Measurements from ENCODE around the gene MEX3B.

The MEX3B gene

GRCh38 chr15:82045892-82046665 lies at the start of gene MEX3B:
Gene MEX3B (minus strand): TSS chr15:82046018. CDS start chr15:82045705, 313 bp downstream.
- peak; percentile 82 for DNase-seq

DNA sequence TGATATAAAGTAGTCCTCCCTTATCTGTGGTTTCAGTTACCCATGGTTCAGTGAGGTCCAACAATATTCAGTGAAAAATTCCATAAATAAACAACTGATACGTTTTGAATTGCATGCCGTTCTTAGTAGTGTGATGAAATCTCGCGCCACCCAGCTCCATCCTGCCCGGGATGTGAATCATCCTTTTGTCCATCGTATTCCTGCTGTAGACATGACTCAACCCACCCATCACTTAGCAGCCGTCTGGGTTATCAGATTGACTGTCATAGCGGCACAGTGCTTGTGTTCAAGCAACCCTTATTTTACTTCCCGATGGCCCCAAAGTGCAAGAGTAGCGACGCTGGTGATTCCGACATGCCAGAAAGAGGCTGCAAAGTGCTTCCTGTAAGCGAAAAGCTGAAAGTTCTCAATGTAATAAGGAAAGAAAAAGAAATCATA lies 48.0 kb upstream of the MEX3B start:
- no peak for DNase-seq

DNA sequence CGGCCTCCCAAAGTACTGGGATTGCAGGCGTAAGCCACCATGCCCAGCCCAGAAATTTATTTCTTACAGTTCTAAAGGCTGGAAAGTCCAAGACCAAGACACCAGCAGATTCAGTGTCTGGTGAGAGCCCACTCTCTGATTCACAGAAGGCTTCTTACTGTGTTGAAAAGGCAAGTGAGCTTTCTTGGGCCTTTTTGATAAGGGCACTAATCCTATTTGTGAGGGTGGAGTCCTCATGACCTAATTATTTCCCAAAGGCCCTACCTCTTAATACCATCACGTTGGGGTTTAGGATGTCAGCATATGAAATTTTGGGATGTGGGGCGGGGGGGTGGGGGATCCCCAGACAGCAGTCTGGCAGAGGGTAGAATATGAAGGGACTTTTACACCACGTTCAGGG lies 47.5 kb upstream of the MEX3B start:
- DNase-seq, result no peak

- DNase-seq, result no peak
Measured at GRCh38 chr15:82091636-82092140, 45.9 kb upstream of the MEX3B start.

DNA sequence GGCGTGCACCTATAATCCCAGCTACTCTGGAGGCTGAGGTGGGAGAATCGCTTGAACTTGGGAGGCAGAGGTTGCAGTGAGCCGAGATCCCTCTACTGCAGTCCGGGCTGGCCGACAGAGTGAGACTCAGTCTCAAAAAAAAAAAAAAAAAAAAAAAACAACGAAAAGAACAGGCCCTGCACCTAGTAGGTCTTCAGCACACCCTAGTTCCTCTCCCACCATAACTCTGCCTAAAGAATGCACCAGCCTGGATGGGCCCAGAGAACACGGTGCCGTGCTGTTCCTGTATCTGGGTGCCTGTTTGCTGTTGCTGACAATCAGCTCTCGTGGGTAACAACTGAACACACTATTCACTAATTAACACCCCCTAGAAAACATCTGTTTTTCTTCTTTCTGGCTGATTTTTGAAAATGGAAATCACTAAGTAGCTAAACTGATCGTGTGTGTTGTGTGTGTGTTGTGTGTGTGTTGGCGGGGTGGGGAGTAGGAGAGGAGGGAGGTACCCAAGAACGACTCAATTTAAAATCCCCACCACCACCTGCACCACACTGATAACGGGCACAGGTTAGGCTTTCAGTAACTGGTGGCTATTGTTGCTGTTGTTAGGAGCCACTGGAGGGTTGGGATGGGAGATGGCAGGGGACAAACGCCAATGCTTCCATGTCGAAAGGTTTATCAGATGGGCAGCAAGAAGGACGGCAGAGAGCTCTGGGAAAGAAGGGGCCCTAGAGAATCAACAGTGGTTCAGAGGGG lies 40.6 kb upstream of the MEX3B start:
- DNase-seq, result no peak

DNA sequence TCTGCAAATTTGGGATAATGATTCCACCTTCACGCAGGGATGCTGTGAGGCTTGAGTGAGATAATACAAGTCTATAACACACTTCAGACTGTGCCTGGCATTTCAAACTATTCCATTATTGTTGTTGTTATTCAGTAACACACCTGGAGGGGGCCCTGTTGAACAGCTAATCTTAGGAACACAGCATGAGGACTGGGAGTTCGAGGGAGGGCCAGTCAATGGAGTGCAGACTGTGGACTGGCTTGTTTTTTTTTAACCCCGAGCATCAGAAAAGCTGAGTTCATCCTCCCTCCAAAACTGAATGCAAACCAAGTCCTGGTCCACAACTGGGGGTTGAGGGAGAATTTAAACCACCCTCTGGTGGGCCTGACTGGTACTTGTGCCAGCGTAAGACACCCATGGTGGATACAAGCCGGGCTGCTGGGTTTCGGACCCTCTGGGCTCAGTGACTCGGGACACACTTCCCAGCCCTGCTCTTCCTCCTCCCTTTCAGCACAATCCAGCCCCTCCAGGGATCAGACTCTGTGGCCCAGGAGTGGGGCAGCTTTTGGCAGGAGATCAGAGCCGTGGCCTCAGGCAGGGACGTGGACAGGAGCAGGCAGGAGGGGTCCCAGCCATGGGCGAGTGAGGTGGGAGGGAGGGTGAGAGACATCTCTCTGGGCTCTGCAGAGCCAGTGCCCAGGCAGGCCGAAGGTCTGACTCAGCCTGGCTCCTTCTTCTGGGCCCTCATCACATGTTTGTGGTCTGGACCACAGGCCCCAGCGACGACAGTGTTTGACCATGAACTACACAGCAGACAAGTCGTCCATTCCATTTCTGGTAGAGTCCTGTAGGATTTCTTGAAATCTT lies 36.3 kb upstream of the MEX3B start:
- no peak for DNase-seq

DNA sequence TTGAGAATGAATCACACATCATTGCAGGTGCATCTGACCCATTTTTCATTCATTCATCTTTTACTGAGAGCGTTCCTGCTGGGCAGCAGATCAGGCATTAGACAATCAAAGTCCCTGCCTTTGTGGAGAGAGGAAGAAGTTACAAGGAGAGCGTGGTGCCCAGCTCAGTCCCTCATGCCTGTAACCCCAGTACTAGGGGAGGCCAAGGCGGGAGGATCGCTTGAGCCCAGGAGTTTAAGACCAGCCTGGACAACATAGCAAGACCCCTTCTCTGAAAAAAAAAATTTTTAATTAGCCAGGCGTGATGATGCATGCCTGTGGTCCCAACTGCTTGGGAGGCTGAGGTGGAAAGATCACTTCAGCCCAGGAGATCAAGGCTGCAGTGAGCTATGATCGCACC lies 35.0 kb upstream of the MEX3B start:
- DNase-seq, result no peak

GRCh38 chr15:82079736-82080135 lies 33.9 kb upstream of the MEX3B start:
- DNase-seq, result no peak

GRCh38 chr15:82074610-82075009 lies 28.8 kb upstream of the MEX3B start:
- DNase-seq, result no peak

- no peak for DNase-seq
Measured at GRCh38 chr15:82072926-82073537, 27.2 kb upstream of the MEX3B start.

DNA sequence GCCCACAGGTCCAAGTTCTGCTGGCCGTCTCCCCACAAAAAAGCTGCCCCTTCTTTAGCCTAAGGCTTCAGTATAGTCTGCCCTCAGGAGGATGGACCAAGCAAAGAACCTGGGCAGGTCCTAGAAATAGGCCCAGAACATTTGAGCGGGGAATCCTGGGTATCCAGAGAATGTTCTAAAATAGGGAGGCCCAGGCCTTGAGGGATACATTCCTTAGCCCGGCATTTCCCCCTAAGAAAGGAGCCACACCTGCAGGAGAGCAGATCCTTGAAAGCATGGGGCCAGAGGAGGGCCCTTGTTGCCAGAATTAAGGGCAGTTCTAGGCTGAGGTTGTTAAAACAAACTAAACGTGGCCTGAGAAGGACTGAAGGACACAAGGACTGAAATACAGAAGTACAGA lies 20.6 kb upstream of the MEX3B start:
- DNase-seq, result no peak

DNA sequence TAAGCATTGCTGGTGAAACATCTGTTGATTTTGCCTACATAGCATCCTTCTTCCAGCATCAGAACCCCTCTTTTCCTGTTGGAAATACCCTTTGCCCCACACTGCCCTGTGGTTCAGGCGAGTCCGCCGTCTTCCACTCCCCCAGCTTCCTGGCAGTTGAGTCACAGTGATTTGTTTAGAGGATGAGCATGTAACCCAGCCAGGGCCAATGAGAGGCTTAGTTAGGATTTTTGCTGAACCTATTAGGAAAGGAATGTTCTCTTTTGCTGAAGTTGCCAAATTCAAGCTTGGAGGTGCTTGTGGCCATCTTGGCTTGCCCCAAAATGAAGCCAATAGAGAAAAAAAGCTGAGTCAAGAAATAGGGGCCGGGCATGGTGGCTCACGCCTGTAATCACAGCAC lies 19.0 kb upstream of the MEX3B start:
- DNase-seq, result no peak

GRCh38 chr15:82062479-82063454 lies 16.9 kb upstream of the MEX3B start:
- no peak for DNase-seq

DNA sequence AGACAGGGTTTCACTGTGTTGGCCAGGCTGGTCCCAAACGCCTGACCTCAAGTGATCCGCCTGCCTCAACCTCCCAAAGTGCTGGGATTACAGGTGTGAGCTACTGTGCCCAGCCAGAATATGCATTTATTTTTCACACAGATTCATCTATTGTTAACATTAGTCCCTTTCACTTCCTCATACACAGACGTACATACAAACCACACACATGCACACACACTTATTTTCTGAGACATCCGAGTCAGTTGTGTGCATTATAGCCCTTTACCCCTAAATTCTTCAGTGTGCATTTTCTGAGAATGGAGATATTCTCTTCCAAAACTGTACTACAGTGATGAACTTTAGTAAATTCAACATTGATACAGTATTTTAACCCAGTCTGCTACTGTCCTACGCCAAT lies 15.0 kb upstream of the MEX3B start:
- DNase-seq, result no peak

- DNase-seq, result no peak
Measured at GRCh38 chr15:82058517-82059204, 12.8 kb upstream of the MEX3B start.

- no peak for DNase-seq
Measured at GRCh38 chr15:82058026-82058425, 12.2 kb upstream of the MEX3B start.

- no peak for DNase-seq
Measured at GRCh38 chr15:82056958-82057823, 11.4 kb upstream of the MEX3B start.

- DNase-seq, result no peak
Measured at GRCh38 chr15:82052751-82053150, 6.9 kb upstream of the MEX3B start.

DNA sequence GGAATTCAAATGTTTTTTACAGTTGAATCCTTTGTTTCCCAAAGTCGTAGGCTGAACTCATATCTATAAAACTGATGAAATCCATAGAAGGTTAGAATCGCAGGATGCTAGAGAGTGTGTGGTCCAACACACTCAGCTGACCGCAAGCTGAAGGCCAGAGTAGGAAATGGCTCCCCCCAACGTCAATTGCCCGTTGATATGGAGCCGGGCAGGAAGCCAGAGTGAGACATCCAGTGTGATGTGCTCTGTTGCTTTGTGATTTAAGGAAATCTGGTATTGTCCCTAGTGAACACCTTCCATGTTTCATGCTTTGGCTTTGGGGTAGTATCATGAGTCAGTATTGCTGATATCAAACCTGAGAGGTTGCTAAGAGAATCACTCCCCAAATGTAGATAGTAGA lies 5.8 kb upstream of the MEX3B start:
- no peak for DNase-seq

- no peak for DNase-seq
Measured at GRCh38 chr15:82048811-82049210, 3.0 kb upstream of the MEX3B start.

Measured in activated gamma-delta T cell treated with Interleukin-2 at 50 U/mL for 16 hours (primary cell).